ENCODE measurements around the gene SDF2L1.
A peak's percentile ranks its signal among the peaks of the same experiment; 100 is the strongest.
"Not testable (repeated sequence)": the region's sequence is repeated elsewhere in the genome, so short reads cannot be mapped to it uniquely, and the experiment has no call there.

Gene SDF2L1, protein sequence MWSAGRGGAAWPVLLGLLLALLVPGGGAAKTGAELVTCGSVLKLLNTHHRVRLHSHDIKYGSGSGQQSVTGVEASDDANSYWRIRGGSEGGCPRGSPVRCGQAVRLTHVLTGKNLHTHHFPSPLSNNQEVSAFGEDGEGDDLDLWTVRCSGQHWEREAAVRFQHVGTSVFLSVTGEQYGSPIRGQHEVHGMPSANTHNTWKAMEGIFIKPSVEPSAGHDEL

DNA sequence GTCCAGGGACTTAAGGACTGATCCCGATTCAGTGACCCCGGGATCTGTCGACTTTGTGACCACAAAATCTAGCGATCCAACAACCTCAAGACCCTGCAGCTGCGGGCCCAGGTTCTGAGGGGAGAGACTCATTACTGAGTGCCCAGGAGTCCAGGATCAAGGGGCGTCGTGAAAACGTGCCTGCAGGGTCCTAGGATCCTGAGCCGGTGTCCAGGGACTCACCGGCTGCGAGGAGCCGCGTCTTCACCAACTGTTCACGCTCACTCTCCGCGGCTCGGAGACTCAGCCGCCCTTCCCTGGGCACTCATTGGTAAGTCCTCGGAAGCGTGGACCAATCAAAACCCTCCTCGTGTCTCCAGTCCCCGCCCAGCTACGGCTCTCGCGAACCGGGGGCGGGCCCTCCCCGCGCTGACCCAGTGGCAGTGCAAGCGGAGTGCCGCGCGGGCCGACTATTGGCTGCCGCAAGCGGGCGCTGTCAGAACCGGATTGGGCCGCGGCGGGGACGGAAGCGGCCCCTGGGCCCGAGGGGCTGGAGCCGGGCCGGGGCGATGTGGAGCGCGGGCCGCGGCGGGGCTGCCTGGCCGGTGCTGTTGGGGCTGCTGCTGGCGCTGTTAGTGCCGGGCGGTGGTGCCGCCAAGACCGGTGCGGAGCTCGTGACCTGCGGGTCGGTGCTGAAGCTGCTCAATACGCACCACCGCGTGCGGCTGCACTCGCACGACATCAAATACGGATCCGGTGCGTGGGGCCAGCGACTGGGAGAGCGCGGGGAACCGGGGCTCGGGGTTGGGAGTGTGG, at the start of gene SDF2L1:
SDF2L1 (plus strand) TSS at position 514 of the 795 bp plus-strand sequence; CDS start at position 549, 35 bp downstream.
- DNase-seq (ENCODE audit: low spot score): peak; percentile 98

DNA sequence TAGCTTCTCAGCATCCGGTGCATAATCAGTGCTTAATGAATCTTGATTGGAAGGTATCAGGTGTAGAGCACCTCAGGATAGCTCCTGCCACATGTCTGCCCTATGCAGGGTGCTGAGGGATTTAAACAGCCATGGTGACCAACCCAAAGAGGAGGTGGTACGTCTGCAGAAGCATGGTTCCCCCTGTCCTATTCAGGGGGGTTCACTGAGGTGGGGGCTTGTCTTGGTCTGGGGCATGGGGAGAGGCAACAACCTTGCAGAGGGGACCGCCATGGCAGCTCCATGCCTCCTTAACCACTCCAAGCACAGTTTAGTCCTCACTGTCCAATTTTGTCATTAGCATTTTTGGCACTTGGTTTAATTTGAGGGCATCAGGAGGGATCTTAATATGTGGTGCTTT, 49.7 kb upstream of the SDF2L1 start:
- DNase-seq (ENCODE audit: low spot score): no peak

DNA sequence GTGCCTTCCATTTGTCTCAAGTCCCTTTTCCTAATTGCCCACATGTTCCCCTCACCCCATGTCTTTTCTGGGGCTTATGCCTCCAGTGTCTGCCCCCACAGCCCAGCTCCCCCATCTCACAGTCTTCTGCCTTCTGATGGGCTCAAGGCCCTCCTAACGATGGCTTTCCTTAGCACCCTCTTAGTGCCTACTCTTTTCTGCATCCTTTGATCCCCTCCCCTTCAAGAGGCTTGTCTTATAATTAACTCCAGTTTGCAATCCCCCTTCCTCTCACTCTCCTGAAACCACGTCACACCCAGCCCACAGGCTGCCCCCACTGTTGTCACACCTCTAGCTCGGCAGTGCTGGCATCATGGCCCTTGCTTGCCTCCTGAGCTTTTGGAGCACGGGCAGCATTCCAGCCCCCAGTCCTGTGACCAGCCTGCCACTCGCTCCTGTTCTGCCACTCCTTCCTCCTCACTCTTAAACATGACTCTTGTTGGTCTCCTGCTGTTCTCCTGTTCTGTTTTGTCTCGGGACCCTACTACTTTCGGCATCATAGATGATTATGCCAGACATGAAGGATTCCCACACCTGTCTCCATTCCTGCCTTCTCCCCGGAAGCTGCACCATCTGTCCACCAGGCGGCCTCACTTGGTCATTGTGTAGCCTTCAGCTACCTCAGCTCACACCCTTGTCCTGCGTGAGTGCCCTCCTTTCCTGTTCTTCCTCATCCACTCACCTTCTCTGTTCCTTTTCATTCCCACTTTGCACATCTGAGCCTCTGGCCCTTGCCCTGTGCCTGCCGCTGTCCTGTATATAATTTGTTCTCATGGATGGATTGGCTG, 48.5 kb upstream of the SDF2L1 start:
- DNase-seq (ENCODE audit: low spot score): no peak

DNA sequence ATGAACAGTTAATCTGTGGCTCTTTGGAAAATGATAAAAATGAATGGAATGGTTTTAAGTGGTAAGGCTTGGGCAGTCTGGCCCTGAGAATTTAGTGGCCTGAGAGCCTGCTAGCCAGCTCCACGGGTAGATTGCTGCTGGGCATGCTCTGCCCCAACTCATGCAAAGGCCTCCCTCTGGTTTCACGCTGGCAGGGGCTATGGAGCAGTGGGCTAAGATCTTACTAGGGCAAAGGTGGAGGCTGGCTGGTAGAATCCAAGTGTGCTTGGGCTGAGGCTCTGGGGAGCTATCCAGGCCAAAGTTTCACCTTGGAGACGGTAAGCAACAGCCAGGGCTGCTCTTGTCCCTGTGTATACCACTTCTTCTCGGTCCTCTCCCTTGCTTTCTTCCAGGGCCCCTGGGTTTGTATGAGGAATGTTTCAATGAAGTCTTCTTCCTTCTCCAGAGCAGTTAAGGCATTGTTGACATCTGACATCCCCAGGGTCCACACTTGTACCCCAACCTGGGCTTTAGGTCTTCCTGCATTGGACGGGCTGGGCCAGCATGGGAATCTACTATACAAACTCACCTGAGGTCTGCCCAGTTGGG, 47.1 kb upstream of the SDF2L1 start:
- DNase-seq (ENCODE audit: low spot score): no peak

DNA sequence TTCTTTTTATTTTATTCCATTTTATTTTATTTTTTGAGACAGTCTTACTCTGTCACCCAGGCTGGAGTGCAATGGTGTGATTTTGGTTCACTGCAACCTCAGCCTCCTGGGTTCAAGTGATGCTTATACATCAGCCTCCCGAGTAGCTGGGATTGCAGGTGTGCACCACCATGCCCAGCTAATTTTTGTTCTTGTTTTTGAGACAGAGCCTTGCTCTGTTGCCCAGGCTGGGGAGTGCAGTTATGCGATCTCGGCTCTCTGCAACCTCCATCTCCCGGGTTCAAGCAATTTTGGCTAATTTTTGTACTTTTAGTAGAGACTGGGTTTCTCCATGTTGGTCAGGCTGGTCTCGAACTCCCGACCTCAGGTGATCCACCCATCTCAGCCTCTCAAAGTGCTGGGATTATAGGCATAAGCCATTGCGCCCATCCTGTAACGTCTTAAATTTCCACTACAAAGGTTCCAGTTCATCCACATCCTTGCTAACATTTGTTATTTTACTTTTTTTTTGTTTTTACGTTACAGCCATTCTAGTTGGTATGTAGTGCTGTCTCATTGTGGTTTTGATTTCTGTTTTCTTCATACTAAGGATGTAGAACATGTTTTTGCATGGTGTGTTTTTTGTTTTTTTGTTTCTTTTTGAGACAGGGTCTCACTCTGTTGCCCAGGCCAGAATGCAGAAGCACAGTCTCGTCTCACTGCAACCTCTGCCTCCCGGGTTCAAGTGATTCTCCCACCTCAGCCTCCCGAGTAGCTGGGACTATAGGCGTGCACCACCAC, 45.6 kb upstream of the SDF2L1 start:
- DNase-seq (ENCODE audit: low spot score): not testable (repeated sequence)

DNA sequence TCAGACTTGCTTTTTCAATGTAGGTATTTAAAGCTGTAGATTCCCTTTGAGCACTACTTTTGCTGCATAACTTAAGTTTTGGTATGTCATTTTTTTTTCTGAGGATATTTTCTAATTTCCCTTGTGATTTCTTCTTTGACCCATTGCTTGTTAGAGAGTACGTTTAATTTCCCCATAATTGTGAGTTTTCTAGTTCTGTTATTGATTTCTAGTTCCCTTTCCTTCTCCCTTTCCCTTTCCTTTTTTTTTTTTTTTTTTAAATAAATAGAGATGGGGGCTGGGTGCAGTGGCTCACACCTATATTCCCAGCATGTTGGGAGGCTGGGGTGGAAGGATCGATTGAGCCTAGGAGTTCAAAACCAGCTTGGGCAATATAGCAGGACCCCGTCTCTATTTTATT, 43.8 kb upstream of the SDF2L1 start:
- no peak for DNase-seq (ENCODE audit: low spot score)

DNA sequence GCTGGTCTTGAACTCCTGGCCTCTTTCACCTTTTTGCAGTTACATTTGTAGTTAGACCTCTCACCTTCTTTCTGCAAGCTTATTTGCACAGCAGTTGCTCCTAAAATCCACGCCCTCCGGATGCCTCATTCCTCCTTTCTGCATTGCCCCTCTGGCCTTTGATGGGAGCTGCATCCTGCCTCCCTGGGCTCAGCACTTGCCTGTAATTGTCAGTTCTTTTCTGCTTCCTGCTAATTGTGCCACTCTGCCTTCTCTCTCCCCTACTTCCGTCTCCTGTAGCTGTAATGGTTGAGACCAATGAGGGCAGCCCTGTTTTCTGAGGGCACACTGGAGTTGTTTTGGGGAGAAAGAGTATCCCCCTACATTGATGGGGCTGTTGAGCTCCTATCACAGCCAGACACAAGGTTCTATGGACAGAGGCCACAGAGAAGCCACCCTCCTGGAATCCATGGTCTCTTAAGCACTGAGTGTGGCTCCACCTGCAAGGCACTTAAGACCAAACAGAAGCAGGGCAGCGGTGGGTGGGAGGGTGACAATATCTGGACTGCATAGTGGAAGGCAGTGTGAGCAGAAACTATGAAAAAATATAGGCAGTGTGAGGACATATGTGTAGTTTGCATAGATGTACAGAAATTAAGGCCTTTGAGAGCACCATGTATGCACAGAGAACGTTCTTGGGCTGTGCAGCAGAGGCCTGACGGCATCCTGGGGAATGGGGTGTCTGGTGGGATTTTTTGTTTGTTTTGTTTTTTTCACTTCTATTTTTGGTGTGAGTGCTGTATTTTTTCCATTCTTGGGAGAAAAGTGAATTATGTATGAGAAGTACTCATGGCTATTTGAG, 42.8 kb upstream of the SDF2L1 start:
- DNase-seq (ENCODE audit: low spot score): no peak

DNA sequence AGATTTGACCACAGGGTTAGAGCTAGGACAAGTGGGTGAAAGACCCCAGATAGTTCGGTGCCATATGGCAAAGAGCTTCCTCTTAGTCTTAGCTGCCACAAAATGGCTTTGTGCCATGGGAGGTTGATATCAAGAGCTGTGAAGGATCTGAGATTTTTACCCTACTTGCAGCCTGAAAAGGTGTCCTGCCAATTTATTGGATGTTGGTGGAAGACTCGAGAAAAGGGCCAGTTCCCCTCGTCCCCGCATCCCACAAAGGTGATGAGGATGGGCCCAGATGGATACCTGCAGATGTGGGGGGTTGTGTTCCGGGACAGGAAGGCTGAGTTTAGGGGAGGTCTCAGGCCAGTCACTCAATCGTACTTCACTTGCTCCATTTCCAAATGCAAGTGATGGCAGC, 39.5 kb upstream of the SDF2L1 start:
- no peak for DNase-seq (ENCODE audit: low spot score)

DNA sequence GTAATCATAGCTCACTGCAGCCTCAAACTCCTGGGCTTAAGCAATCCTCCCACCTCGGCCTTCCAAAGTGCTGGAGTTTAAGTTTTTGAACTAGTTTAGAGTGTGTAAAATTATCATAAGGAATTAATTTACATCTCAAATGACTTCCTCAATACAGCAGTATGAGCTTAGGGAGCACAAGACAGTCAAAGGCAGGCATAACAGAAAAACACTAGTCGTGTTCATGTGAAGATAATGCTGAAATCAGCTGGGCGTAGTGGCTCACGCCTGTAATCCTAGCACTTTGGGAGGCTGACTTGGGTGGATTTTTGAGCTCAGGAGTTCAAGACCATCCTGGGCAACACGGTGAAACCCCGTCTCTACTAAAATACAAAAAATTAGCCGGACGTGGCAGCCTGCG, 38.1 kb upstream of the SDF2L1 start:
- DNase-seq (ENCODE audit: low spot score): no peak

DNA sequence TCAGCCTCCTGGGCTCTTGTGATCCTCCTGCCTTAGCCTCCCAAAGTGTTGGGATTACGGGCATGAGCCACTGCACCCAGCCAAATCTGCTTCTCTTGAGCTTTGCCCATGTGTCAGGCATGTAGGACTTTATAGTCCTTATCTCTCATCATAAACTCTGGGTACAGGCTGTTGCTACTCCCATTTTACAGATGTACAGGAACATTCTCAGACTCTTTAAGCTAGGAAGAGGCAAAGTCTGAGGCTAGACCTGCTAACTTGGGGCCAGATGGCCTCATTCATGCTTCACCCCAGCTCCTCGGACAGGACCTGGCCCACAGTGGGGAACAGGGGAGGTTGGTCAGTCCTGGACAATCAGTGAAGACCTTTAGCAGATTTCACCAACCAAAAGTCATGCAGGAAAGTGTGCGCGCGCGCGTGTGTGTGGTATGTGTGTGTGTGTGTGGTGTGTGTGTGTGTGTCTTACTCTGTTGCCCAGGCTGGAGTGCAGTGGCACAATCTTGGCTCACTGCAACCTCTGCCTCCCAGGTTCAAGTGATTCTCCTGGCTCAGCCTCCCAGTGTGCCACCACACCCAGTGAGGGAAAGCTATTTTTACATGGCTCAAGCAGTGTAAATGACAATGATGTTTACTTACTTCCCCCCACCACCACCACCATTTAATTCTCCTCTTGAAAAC, 36.1 kb upstream of the SDF2L1 start:
- no peak for DNase-seq (ENCODE audit: low spot score)

DNA sequence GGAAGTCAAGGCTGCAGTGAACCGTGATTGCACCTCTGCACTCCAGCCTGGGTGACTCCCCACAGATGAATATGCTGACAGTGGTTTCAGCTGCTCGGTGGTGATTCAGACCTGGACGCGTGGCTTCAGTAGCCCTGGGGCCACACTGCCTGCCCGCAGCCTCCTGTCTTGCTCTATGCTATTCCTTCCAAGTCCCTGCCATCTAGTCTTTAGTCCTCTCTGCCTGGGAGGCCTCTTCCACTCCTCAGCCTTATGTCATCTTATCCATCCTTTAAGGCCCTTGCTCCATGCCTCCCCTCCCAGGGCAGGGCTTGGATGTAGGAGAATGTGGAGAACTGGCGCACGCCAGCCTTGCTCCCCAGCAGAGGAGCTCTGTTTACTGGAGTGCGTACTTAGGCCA, 35.3 kb upstream of the SDF2L1 start:
- no peak for DNase-seq (ENCODE audit: low spot score)

DNA sequence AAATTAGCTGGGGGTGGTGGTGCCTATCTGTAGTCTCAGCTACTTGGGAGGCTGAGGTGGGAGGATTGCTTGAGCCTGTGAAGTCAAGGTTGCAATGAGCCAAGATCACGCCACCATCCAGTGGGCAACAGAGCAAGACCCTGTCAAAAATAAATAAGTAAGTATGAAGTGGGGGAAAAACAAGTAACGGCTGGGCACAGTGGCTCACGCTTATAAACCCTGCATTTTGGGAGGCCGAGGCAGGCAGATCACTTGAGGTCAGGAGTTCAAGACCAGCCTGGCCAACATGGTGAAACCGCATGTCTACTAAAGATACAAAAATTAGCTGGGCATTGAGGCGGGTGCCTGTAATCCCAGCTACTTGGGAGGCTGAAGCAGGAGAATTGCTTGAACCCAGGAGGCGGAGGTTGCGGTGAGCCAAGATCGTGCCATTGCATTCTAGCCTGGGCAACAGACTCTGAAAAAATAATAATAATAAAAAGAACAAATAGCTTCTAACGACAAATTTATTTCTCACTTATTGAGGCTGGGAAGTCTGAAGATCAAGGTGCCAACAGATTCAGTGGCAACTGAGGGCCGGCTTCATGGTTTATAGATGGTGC, 32.4 kb upstream of the SDF2L1 start:
- not testable (repeated sequence) for DNase-seq (ENCODE audit: low spot score)

DNA sequence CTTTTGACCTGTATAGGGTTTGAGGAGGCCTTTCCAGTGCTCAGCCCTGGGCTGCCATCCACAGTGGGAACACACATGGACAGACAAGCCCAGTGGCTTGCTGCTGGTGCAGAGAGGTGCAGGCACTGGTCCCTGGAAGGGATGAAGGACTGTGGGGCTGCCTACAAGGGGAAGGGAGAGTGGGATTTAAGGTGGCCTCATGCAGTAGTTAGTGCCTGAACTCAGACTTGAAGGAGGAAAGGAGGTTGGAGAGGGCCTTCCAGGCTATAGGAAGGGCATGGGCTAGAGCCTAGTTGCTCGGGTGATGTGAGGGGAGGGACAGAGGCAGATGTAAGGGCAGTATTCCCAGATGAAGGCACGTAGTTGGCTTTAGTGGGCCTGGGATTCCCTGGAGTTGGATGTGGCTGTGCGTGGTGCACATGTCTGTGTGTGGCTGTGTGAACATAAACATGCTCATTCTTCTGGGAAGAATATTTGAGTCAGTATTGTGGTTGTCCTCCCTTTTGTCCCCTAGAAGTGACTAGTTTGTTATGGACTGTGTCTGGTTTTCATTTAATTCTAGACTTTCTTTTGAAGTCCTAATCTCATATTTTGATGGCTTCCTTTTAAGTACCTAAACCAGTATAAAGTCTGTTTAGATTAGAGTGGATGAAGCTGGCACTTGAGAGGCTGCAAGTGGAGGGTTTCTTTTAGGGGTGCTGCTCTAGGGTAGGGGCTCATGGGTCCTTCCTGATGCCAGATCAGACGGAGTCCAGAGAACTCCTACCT, 30.7 kb upstream of the SDF2L1 start:
- DNase-seq (ENCODE audit: low spot score): no peak

DNA sequence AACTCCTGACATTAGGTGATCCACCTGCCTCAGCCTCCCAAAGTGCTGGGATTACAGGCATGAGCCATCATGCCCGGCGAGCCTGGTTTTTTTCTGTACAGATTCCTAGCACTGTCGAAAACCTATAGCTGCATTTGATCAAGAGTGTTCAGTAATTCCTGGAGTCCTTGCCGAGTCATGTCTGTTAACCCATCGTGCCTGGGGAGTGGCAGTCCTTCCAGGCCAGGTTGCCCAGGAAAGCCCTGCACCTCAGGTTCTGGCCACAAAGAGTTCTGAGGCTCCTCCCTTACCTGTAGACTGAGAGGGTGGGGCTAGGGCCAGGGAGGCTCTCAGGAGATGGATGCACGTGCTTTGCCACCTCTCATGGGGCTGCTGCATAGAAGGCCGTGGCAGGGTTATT, 29.2 kb upstream of the SDF2L1 start:
- no peak for DNase-seq (ENCODE audit: low spot score)

DNA sequence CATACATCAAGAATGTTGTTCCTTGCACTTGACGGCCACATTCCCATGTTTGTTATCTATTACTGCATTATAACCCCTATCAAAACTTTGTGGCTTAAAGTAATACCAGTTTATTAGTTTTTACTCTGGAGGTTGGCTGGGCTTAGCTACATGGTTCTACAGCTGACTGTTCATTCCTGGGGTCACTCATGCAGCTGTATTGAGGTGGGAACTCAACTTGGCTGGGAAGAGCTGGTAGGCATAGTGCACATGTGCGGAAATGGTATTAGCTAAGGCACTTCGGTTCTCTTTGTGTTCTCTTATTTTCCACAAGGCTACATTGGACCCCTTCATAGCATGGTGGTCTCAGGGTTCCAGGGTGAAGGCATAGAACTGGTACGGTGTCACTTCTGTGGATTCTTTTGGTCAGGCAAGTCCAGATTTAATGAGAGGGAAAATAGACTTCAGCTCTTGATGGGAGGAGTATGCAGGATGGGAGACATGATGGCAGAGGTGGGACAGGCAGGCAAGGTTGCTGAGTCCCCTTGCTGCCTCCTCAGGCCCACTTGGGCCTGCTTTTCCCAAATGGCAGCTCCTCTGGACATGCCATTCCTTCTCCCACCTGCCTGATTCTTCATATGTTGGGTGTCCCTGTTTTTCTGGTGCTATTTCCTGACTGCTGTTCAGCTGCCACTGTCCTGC, 28.4 kb upstream of the SDF2L1 start:
- DNase-seq (ENCODE audit: low spot score): no peak

DNA sequence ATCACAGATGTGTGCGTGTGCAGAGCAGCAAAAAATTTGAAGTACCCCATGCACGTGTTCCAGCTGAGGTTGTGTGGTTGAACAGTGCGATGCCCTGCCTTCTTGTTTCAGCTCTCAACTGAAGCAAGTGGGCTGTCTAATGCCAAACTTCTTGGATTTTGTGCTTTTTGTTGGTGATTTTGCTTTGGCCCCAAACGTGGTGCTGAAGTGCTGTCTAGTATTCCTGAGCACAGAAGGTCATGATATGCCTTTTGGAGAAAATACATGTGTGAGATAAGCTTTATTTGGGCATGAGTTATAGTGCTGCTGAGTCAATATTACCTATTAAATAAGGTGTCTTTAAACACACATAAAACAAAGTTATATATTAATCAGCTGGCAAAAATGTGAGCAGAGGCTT, 26.4 kb upstream of the SDF2L1 start:
- no peak for DNase-seq (ENCODE audit: low spot score)

DNA sequence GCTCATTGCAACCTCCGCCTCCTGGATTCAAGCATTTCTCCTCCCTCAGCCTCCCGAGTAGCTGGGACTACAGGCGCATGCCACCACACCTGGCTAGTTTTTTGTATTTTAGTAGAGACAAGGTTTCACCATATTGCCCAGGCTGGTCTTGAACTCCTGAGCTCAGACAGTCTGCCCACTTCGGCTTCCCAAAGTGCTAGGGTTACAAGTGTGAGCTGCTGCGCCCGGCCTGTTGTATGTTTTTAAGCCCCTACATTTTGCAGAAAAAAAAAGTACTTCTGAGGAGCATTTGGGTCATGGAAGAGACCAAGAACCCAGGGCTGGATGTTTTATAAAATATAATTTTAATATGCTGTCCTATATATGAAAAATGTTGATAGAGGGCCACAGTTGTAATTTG, 24.8 kb upstream of the SDF2L1 start:
- DNase-seq (ENCODE audit: low spot score): not testable (repeated sequence)

DNA sequence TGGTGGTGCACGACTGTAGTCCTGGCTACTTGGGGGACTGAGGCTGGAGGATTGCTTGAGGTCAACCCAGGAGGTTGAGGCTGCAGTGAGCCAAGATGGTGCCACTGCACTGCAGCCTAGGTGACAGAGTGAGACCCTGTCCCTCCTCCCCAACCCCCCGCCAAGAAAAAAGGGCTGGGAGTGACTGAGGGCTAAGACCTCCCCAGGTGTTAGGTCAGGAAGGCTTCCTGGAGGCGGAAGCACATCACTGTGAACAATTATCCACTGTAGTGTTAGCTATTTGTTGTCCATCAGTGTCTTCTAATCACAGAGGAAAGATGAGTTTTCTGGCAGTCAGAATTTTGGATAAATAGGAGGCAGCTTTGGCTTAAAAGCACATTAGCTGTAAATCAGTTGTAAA, 21.1 kb upstream of the SDF2L1 start:
- no peak for DNase-seq (ENCODE audit: low spot score)

Measured in left forelimb (tissue), 1 donor.